Measurements from ENCODE around the gene C2CD5.

- no peak for TF ChIP-seq CTCF (IDR thresholded peaks at IDR 0.05)
- no peak for TF ChIP-seq POLR2A (IDR thresholded peaks at IDR 0.05)
Measured at GRCh38 chr12:22467190-22467589, 77.2 kb downstream of the C2CD5 start.

Measured in esophagus squamous epithelium (tissue), 4 donors.